GM18861 (cell line): Measurements from ENCODE around the gene PPP5C.
"Not testable (repeated sequence)": the region's sequence is repeated elsewhere in the genome, so short reads cannot be mapped to it uniquely, and the experiment has no call there.

Experiments used
- ATAC-seq: cut with Tn5 transposase; IDR thresholded peaks from one replicate; pipeline ENCODE4 v1.9.1; 2021; ENCODE audit not compliant: unreplicated experiment

Gene PPP5C

GRCh38 chr19:46346821-46347571 lies at the start of gene PPP5C:
TSS of gene PPP5C (plus strand) at chr19:46347087. CDS start at chr19:46347097, 10 bp downstream.
- peak; percentile 54 for ATAC-seq

GRCh38 chr19:46297700-46298478 lies 49.0 kb upstream of the PPP5C start:
- no peak for ATAC-seq

- ATAC-seq = no peak
These were observed 48.3 kb upstream of the PPP5C start for GRCh38 chr19:46298479-46299003.

DNA sequence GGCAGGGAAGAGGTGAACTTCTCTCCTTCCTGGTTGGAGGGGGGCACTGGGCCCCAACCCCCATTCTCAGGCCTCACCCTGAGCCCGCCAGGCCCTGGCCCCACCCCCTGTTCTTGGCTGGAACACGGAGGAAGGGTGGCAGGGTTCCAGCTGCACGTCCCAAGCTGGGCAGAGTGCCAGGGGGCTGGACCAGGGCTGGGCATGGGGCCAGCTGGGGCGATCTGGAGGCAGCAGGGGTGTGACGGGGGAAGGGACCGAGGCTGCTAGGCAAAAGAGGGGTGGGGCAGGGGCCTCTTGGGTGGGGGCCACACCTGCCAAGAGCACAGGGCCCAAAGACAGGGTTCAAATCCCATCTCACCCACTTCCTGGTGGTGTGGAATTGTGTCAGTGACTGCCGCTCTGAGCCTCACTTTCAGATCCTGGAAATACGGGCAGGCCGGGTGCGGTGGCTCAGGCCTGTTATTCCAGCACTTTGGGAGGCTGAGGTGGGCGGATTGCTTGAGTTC lies 47.8 kb upstream of the PPP5C start:
- no peak for ATAC-seq

DNA sequence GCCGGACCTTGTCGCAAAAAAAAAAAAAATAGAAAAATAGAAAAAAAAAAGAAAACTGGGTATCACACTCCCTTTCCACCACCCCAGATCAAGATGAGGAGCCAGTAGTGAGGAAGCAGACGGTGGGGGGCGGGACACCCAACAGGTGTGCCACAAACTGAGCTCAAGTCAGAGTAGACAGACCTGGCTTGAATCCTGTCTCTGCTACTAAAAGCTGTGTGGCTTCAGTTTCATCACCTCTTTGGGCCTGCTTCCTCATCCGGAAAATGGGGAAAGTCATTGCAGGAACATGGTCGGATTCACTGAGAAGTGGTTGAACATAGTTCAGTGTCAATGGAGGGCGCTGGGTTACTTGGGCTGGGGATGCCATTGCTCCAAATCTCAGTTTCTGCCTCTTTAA lies 47.2 kb upstream of the PPP5C start:
- ATAC-seq = no peak

- no peak for ATAC-seq
These were observed 43.6 kb upstream of the PPP5C start for GRCh38 chr19:46303322-46303690.

DNA sequence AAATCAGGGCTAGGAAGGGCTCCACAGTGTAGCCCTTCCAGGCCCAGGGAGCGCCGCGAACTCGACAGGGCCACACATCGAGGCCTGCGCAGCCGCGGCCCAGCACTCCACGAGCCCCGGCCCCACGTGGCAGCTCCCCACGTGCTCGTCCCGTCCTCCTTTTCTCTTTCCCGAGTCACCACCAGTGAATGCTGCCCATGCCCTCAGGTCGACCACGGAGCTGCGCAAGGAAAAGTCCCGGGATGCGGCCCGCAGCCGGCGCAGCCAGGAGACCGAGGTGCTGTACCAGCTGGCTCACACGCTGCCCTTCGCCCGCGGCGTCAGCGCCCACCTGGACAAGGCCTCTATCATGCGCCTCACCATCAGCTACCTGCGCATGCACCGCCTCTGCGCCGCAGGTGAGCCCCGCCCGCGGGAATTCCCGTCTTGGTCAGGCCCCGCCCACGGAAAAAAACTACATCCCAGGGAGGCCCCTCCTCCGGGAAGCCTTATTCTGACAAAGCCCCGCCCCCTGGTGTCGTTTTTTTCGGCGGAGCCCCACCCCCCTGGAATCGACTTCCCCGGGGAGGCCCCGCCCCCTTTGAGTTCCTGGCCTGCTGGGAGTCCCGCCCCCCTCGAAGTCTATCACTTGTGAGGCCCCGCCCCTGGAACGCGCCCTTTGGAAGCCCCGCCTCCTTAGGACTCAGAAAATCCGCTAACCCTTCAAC lies 43.0 kb upstream of the PPP5C start:
- ATAC-seq = no peak

DNA sequence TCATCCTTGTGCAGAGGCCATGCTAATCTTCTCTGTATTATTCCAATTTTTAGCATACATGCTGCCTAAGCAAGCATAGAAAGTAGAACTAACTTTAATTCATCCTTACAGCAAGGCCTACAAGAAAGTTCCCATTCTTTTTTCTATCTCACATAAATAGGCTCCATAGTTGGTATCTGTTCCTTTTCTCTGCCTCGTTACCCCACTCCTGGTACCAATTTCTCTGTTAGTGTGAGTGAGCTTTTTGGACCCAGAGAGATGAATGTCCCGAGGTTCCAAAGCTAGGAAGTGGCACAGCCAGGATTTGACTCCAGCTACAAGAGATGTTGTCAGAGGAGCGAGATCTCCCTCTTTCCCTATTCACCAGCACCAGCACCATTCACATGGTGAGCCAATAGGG lies 40.4 kb upstream of the PPP5C start:
- ATAC-seq = no peak

DNA sequence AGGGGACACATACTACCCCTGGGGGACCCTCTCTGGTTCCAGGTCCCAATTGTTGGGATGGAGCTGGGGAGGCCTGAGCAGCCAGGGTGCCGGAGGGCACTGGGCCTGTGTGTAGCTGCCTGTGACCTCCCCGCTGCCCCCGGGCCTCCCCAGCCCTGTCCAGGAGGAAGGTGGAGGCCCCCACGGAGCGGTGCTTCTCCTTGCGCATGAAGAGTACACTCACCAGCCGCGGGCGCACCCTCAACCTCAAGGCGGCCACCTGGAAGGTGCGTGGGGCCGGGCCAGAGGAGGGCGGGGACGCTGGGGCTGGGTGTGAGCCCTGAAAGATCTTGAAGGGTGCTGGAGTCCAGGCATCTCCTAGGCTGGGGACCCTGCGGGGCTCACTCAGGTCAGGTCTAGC lies 38.4 kb upstream of the PPP5C start:
- no peak for ATAC-seq

- ATAC-seq = no peak
These were observed 37.8 kb upstream of the PPP5C start for GRCh38 chr19:46309056-46309455.

GRCh38 chr19:46311444-46311843 lies 35.4 kb upstream of the PPP5C start:
- no peak for ATAC-seq

GRCh38 chr19:46313540-46314469 lies 33.1 kb upstream of the PPP5C start:
- ATAC-seq = not testable (repeated sequence)

DNA sequence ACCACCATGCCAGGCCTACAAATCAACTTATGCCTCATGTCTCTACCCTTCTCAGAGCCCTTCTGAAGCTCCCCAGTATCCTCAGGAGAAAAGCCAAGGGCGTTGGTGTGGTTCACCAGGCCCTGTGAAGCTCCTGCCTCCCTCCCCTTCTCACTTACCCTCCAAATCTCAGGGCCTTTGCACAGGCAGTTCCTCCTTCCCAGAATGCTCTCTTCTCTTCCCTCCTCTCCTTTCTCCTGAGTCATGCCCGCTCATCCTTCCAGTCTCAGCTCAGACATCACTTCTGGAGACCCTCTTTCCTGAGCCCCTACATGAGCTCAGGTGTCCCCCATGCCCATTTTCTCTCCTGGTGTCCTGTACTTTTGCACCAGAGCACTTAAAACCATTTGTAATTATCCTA lies 29.5 kb upstream of the PPP5C start:
- ATAC-seq = no peak

DNA sequence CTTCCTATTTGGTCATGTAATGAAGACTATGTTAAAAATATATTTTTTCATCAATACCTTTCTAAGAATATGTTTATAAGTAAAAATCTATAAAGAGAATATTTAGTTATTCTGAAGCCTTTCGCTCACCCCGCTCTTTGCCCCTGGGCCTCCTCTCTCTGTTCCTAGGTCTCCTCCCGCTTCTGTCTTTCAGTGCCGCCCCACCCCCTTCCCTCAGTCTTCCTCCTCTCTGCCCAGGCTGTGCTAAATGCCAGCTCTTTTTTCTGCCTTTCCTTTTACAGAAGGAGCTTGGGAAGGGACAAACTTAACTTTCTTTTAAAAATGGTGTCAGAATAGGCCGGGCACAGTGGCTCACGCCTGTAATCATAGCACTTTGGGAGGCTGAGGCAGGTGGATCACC lies 27.3 kb upstream of the PPP5C start:
- ATAC-seq = no peak

GRCh38 chr19:46320559-46320958 lies 26.3 kb upstream of the PPP5C start:
- no peak for ATAC-seq

- no peak for ATAC-seq
These were observed 25.2 kb upstream of the PPP5C start for GRCh38 chr19:46321653-46322052.

DNA sequence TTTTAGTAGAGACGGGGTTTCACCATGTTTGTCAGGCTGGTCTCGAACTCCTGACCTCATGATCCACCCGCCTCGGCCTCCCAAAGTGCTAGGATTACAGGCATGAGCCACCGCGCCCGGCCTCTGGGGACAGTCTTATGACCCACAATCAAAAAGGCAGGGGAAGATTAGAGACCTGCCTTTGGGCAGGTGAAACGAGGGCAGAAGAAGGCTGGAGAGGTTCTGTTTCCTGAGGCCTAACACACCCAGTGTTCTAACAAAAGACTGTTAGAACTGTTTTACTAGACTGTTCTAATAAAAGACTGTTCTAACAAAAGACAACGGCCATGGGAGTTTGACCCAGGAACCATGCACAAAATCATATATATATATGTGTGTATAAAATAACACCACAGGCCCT lies 23.7 kb upstream of the PPP5C start:
- ATAC-seq = not testable (repeated sequence)

DNA sequence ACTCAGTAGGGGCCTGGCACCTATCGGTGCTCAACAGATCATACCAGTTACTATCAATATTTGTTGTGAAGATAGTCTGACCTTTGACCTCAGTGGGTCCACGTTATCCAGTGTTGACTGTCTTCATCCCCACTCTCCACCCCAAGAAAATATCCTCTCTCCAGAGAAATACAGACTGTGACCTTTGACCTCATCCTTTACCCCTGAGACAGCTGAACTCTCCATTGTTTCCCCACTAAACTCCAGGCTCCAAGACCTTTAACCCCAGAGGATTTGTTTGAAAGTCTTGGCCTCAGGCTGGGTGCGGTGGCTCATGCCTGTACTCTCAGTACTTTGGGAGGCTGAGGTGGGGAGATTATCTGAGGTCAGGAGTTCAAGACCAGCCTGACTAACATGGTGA lies 22.6 kb upstream of the PPP5C start:
- ATAC-seq = no peak

- no peak for ATAC-seq
These were observed 20.3 kb upstream of the PPP5C start for GRCh38 chr19:46326608-46327007.

DNA sequence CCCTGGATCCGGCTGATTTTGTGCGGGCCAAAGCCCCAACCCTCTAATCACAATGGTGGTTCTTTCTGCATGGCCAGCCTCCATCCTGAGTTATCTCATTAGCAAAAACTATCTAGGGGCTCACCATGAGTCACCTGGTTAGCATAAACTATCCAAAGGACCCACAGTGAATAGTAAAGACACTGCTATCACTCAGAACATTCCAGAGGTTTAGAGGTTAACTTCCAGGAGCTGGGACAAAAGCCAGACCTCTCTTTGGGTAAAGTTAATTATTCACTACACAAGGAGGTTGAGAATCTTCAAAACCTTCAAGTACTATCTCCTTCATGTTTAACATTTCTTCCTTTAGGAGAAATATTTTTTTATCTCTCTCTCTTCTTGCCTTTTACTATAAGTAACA lies 18.8 kb upstream of the PPP5C start:
- ATAC-seq = no peak
